ENCODE measurements around the gene MYO6.

DNA sequence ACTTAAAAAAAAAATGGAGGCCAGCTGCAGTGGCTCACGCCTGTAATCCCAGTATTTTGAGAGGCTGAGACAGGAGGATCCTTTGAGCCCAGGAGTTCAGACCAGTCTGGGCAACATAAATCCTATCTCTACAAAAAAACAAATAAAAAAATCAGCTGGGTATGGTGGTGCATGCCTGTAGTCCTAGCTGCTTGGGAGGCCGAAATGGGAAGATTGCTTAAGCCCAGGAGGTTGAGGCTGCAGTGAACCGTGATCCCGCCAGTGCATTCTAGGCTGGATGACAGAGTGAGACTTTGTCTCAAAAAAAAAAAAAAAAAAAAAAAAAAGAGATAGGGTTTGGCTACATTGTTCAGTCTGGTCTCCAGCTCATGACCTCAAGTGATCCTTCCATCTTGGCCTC lies 29.7 kb downstream of the MYO6 start:
- no peak for TF ChIP-seq RAD21 (IDR thresholded peaks at IDR 0.05; ENCODE audit: low read length)
- TF ChIP-seq, protein P1, sequence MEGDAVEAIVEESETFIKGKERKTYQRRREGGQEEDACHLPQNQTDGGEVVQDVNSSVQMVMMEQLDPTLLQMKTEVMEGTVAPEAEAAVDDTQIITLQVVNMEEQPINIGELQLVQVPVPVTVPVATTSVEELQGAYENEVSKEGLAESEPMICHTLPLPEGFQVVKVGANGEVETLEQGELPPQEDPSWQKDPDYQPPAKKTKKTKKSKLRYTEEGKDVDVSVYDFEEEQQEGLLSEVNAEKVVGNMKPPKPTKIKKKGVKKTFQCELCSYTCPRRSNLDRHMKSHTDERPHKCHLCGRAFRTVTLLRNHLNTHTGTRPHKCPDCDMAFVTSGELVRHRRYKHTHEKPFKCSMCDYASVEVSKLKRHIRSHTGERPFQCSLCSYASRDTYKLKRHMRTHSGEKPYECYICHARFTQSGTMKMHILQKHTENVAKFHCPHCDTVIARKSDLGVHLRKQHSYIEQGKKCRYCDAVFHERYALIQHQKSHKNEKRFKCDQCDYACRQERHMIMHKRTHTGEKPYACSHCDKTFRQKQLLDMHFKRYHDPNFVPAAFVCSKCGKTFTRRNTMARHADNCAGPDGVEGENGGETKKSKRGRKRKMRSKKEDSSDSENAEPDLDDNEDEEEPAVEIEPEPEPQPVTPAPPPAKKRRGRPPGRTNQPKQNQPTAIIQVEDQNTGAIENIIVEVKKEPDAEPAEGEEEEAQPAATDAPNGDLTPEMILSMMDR (conservative IDR thresholded peaks at IDR 0.05; ENCODE audit: low read depth, low read length) = no peak
- no peak for TF ChIP-seq MXI1 (IDR thresholded peaks at IDR 0.05; ENCODE audit: borderline replicate concordance, low read depth, low read length)
- no peak for TF ChIP-seq POLR2A (IDR thresholded peaks at IDR 0.05; ENCODE audit: low read depth, low read length)
- TF ChIP-seq, protein P2, sequence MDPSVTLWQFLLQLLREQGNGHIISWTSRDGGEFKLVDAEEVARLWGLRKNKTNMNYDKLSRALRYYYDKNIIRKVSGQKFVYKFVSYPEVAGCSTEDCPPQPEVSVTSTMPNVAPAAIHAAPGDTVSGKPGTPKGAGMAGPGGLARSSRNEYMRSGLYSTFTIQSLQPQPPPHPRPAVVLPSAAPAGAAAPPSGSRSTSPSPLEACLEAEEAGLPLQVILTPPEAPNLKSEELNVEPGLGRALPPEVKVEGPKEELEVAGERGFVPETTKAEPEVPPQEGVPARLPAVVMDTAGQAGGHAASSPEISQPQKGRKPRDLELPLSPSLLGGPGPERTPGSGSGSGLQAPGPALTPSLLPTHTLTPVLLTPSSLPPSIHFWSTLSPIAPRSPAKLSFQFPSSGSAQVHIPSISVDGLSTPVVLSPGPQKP (IDR thresholded peaks at IDR 0.05; ENCODE audit: borderline replicate concordance, low read depth, low read length) = no peak
- TF ChIP-seq FOS (IDR thresholded peaks at IDR 0.05; ENCODE audit: low read depth, low read length) = no peak
- TF ChIP-seq CEBPB (IDR thresholded peaks at IDR 0.05; ENCODE audit: low read depth, low read length) = no peak
- no peak for TF ChIP-seq BHLHE40 (IDR thresholded peaks at IDR 0.05; ENCODE audit: low read depth, low read length)

Data from IMR-90 (cell line).